HG02623 (cell line): ENCODE measurements around the gene OR2AE1.
"Not testable (repeated sequence)": the region's sequence is repeated elsewhere in the genome, so short reads cannot be mapped to it uniquely, and the experiment has no call there.

ENCODE experiments used
- ATAC-seq: cut with Tn5 transposase; IDR thresholded peaks from one replicate; pipeline ENCODE4 v1.9.1; 2021; ENCODE audit warnings: moderate library complexity; ENCODE audit not compliant: unreplicated experiment

The OR2AE1 gene

GRCh38 chr7:99876933-99877332 lies at the start of gene OR2AE1:
Gene OR2AE1 (minus strand): TSS chr7:99877033. CDS start chr7:99877033, 0 bp downstream.
- no peak for ATAC-seq

GRCh38 chr7:99926321-99926720 lies 49.5 kb upstream of the OR2AE1 start:
- no peak for ATAC-seq

- no peak for ATAC-seq
Measured at GRCh38 chr7:99923200-99923599, 46.4 kb upstream of the OR2AE1 start.

GRCh38 chr7:99920149-99920548 lies 43.3 kb upstream of the OR2AE1 start:
- no peak for ATAC-seq

GRCh38 chr7:99919814-99920112 lies 42.9 kb upstream of the OR2AE1 start:
- ATAC-seq, result no peak

- peak; percentile 98 for ATAC-seq
Measured at GRCh38 chr7:99918959-99919813, 42.4 kb upstream of the OR2AE1 start, which contains the start of gene TRIM4. Gene TRIM4 (minus strand): TSS chr7:99919530. CDS start chr7:99919401, 129 bp downstream.

- no peak for ATAC-seq
Measured at GRCh38 chr7:99910976-99911375, 34.1 kb upstream of the OR2AE1 start.

- ATAC-seq, result no peak
Measured at GRCh38 chr7:99901581-99901980, 24.7 kb upstream of the OR2AE1 start.

GRCh38 chr7:99899830-99900519 lies 23.1 kb upstream of the OR2AE1 start:
- ATAC-seq, result no peak

GRCh38 chr7:99898836-99899235 lies 22.0 kb upstream of the OR2AE1 start:
- ATAC-seq, result no peak

GRCh38 chr7:99898023-99898357 lies 21.2 kb upstream of the OR2AE1 start:
- no peak for ATAC-seq

GRCh38 chr7:99897322-99898022 lies 20.6 kb upstream of the OR2AE1 start:
- ATAC-seq, result no peak

GRCh38 chr7:99894738-99895137 lies 17.9 kb upstream of the OR2AE1 start:
- no peak for ATAC-seq

GRCh38 chr7:99893280-99893679 lies 16.4 kb upstream of the OR2AE1 start:
- ATAC-seq, result no peak

GRCh38 chr7:99890348-99890747 lies 13.5 kb upstream of the OR2AE1 start:
- ATAC-seq, result not testable (repeated sequence)

- not testable (repeated sequence) for ATAC-seq
Measured at GRCh38 chr7:99888366-99888765, 11.5 kb upstream of the OR2AE1 start.

- ATAC-seq, result no peak
Measured at GRCh38 chr7:99881370-99881769, 4.5 kb upstream of the OR2AE1 start.

GRCh38 chr7:99876491-99876890 lies 342 bp downstream of the OR2AE1 start:
- ATAC-seq, result no peak

- no peak for ATAC-seq
Measured at GRCh38 chr7:99868246-99868645, 8.6 kb downstream of the OR2AE1 start.

- ATAC-seq, result not testable (repeated sequence)
Measured at GRCh38 chr7:99867477-99867876, 9.4 kb downstream of the OR2AE1 start.

GRCh38 chr7:99863847-99864440 lies 12.9 kb downstream of the OR2AE1 start:
- ATAC-seq, result no peak
